SK-N-SH (cell line): ENCODE results near the gene SFPQ. TPM values are rescaled to one million over a fixed set of nuclear protein-coding genes. Genes with fewer than 3 reads are reported as not detected.

Experiments
- CTCF ChIA-PET: fragments of 300-600, 350-600 bp; formaldehyde crosslinking; extraction: SDS; loops from one replicate; lab custom pipeline; 2021; lab: Yijun Ruan, JAX
- POLR2A ChIA-PET: fragments of 350-600 bp; sonication (Branson Sonifier 250); formaldehyde crosslinking; extraction: SDS; loops from one replicate; lab custom pipeline; 2020; ENCODE audit warnings: antibody characterized with exemption, inconsistent platforms; lab: Yijun Ruan, JAX
- DNase-seq: peaks from one replicate; pipeline ENCODE4 v3.0.0; 2012
- H2AFZ ChIP-seq: fragments of 200-600 bp; sonication (generic); 2 replicates; pipeline ENCODE4 v1.8.1; 2016; ENCODE audit warnings: antibody characterized with exemption, mild to moderate bottlenecking, low read depth
- H3F3A ChIP-seq: fragments of 200-600 bp; sonication (generic); replicated peaks from 2 replicates; pipeline ENCODE3; 2016; ENCODE audit warnings: antibody characterized with exemption, mild to moderate bottlenecking; ENCODE audit not compliant: insufficient read depth
- H3K27ac ChIP-seq, 2 experiments: fragments of 200-500 bp in 1 of 2; fragments of 200-600 bp in 1 of 2; sonication (Bioruptor generic) in 1 of 2; sonication (generic), shearing (Covaris generic) in 1 of 2; 2 replicates each; pipeline versions ENCODE4 v1.5.1 to v1.6.1; 2014 to 2016; ENCODE audit warnings: low read depth in 2 of 2, inconsistent platforms in 1 of 2, low read length in 1 of 2, mild to moderate bottlenecking in 1 of 2, mixed read lengths in 1 of 2
- H3K27me3 ChIP-seq: fragments of 200-600 bp; sonication (generic), shearing (Covaris generic); 2 replicates; pipeline ENCODE4 v1.6.1; 2016; ENCODE audit warnings: mixed run types; ENCODE audit not compliant: insufficient read depth
- H3K36me3 ChIP-seq, 2 experiments: fragments of 200-500 bp in 1 of 2; fragments of 200-600 bp in 1 of 2; sonication (Bioruptor generic) in 1 of 2; sonication (generic) in 1 of 2; replicated peaks in 1 of 2; 2 replicates each; pipeline versions ENCODE3 to v1.5.1; 2014 to 2016; ENCODE audit warnings: low read length in 1 of 2, mild to moderate bottlenecking in 1 of 2; ENCODE audit not compliant: insufficient read depth in 2 of 2, control insufficient read depth in 1 of 2
- H3K4me1 ChIP-seq, 2 experiments: fragments of 200-500 bp in 1 of 2; fragments of 200-600 bp in 1 of 2; sonication (Bioruptor generic) in 1 of 2; sonication (generic), shearing (Covaris generic) in 1 of 2; 2 replicates each; pipeline versions ENCODE4 v1.5.1 to v1.6.1; 2014 to 2016; ENCODE audit warnings: low read depth in 1 of 2, low read length in 1 of 2, mixed run types in 1 of 2; ENCODE audit not compliant: insufficient read depth in 2 of 2, control insufficient read depth in 1 of 2
- H3K4me2 ChIP-seq: fragments of 200-600 bp; sonication (generic), shearing (Covaris generic); 2 replicates; pipeline ENCODE4 v1.6.1; 2017; ENCODE audit warnings: mixed run types
- H3K4me3 ChIP-seq, 2 experiments: fragments of 200-500 bp in 1 of 2; fragments of 200-600 bp in 1 of 2; sonication (Bioruptor generic) in 1 of 2; sonication (generic), shearing (Covaris generic) in 1 of 2; 2 replicates each; pipeline versions ENCODE4 v1.5.1 to v1.8.1; 2014 to 2016; ENCODE audit warnings: low read depth in 2 of 2, inconsistent platforms in 1 of 2, low read length in 1 of 2, mild to moderate bottlenecking in 1 of 2, mixed read lengths in 1 of 2, moderate library complexity in 1 of 2
- H3K79me2 ChIP-seq: fragments of 200-600 bp; sonication (generic); 2 replicates; pipeline ENCODE4 v1.8.1; 2017; ENCODE audit warnings: mild to moderate bottlenecking; ENCODE audit not compliant: insufficient read depth
- H3K9ac ChIP-seq: fragments of 200-600 bp; sonication (generic); 2 replicates; pipeline ENCODE4 v1.6.1; 2017; ENCODE audit warnings: mixed run types
- H3K9me2 ChIP-seq: fragments of 200-600 bp; sonication (generic); 2 replicates; pipeline ENCODE4 v1.6.1; 2017; ENCODE audit warnings: mixed run types
- H3K9me3 ChIP-seq: fragments of 200-600 bp; sonication (generic); 2 replicates; pipeline ENCODE4 v1.6.1; 2017; ENCODE audit warnings: mixed run types, mild to moderate bottlenecking, moderate library complexity
- H4K20me1 ChIP-seq: fragments of 200-600 bp; sonication (generic); 2 replicates; pipeline ENCODE4 v1.6.1; 2017; ENCODE audit warnings: mild to moderate bottlenecking, mixed run types; ENCODE audit not compliant: insufficient read depth
- EP300 ChIP-seq, 2 experiments: IDR thresholded peaks; 2 replicates each; pipeline versions ENCODE4 v1.4.0 to v1.6.1; 2012; ENCODE audit warnings: borderline replicate concordance in 1 of 2, low read depth in 1 of 2, low read length in 1 of 2
- FOSL2 ChIP-seq: IDR thresholded peaks from 2 replicates; pipeline ENCODE4 v1.4.0; 2012; ENCODE audit warnings: low read depth, mild to moderate bottlenecking, moderate library complexity, borderline replicate concordance
- FOXJ3 ChIP-seq: sonication (generic); formaldehyde crosslinking; IDR thresholded peaks from 2 replicates; pipeline ENCODE4 v1.5.1; 2020; ENCODE audit warnings: mild to moderate bottlenecking, missing genetic modification reagents
- FOXM1 ChIP-seq: IDR thresholded peaks from 2 replicates; pipeline ENCODE4 v1.4.0; 2012; ENCODE audit warnings: low read depth, mild to moderate bottlenecking
- GABPA ChIP-seq: IDR thresholded peaks from 2 replicates; pipeline ENCODE4 v1.4.0; 2012; ENCODE audit warnings: low read depth, mild to moderate bottlenecking
- GATA2 ChIP-seq: sonication (generic); formaldehyde crosslinking; IDR thresholded peaks from 2 replicates; pipeline ENCODE4 v1.5.0; 2020; ENCODE audit warnings: mild to moderate bottlenecking, missing genetic modification reagents
- IRF3 ChIP-seq: fragments of 150-350 bp; IDR thresholded peaks from 2 replicates; pipeline ENCODE4 v1.6.1; 2016; ENCODE audit warnings: mild to moderate bottlenecking, low read depth, low read length
- JUND ChIP-seq: IDR thresholded peaks from 2 replicates; pipeline ENCODE4 v1.4.0; 2012
- MAX ChIP-seq: IDR thresholded peaks from 2 replicates; pipeline ENCODE4 v1.4.0; 2012; ENCODE audit warnings: low read depth
- NFIC ChIP-seq: IDR thresholded peaks from 2 replicates; pipeline ENCODE4 v1.4.0; 2012; ENCODE audit warnings: borderline replicate concordance
- NRF1 ChIP-seq: IDR thresholded peaks from 2 replicates; pipeline ENCODE4 v1.6.1; 2012; ENCODE audit warnings: low read depth, mild to moderate bottlenecking, low read length
- PBX3 ChIP-seq: IDR thresholded peaks from 2 replicates; pipeline ENCODE4; 2012
- POLR2AphosphoS5 ChIP-seq: IDR thresholded peaks from 2 replicates; pipeline ENCODE4 v1.6.1; 2012; ENCODE audit warnings: low read depth, low read length
- RAD21 ChIP-seq: IDR thresholded peaks from 2 replicates; pipeline ENCODE4 v1.6.1; 2012; ENCODE audit warnings: mild to moderate bottlenecking, low read length
- RCOR1 ChIP-seq: fragments of 150-350 bp; IDR thresholded peaks from 2 replicates; pipeline ENCODE4 v1.6.1; 2017; ENCODE audit warnings: antibody characterized with exemption, low read length
- RFX5 ChIP-seq: IDR thresholded peaks from 2 replicates; pipeline ENCODE4 v1.6.1; 2012; ENCODE audit warnings: mild to moderate bottlenecking, improper control_type of control experiment, low read length
- RXRA ChIP-seq: IDR thresholded peaks from 2 replicates; pipeline ENCODE4 v1.4.0; 2012; ENCODE audit warnings: low read depth, mild to moderate bottlenecking, borderline replicate concordance
- SIN3A ChIP-seq: IDR thresholded peaks from 2 replicates; pipeline ENCODE4 v1.6.1; 2012; ENCODE audit warnings: low read depth, mild to moderate bottlenecking, low read length, moderate library complexity, borderline replicate concordance
- SMC3 ChIP-seq: IDR thresholded peaks from 2 replicates; pipeline ENCODE4 v1.6.1; 2012; ENCODE audit warnings: low read depth, low read length, improper control_type of control experiment
- TCF12 ChIP-seq: IDR thresholded peaks from 2 replicates; pipeline ENCODE4 v1.4.0; 2012
- TEAD4 ChIP-seq: IDR thresholded peaks from 2 replicates; pipeline ENCODE4 v1.4.0; 2012; ENCODE audit warnings: mild to moderate bottlenecking, borderline replicate concordance; ENCODE audit not compliant: insufficient read depth
- USF2 ChIP-seq: fragments of 150-350 bp; IDR thresholded peaks from 2 replicates; pipeline ENCODE4 v1.6.1; 2017; ENCODE audit warnings: antibody characterized with exemption, low read length, low read depth, borderline replicate concordance
- ZBTB33 ChIP-seq: IDR thresholded peaks from 2 replicates; pipeline ENCODE4 v1.4.0; 2012; ENCODE audit warnings: low read depth, borderline replicate concordance
- WGBS: methylation state at CpG from one replicate; pipeline ENCODE4 v1.1.6; 2017; ENCODE audit warnings: low lambda C conversion rate; 5-methylcytosine and 5-hydroxymethylcytosine counted together
- polyA plus RNA-seq, 3 experiments: library from polyadenylated mRNA; depleted of rRNA; stranded (reverse); fragments of >200 nt; gene quantifications; 2 replicates each; pipeline ENCODE4 v1.2.3, GENCODE V29; 2012

Gene SFPQ
- polyA plus RNA-seq, 1 of the 3 experiments (the other 2 are of a cell fraction) = 85.6 TPM

GRCh38 chr1:35201631-35202030 lies 8.7 kb upstream of the SFPQ start:
- H3K4me2 ChIP-seq = no peak overlapping the region
- no peak overlapping the region for H3K4me3 ChIP-seq
- H2AFZ ChIP-seq = peak overlapping the region; percentile 92; the same call in 1 of the 2 replicates
- H3K9me2 ChIP-seq = no peaks in the 10 kb centered on the region
- ChIA-PET POLR2A (interaction anchor here (1.0 kb wide), 1 partner anchor 8 kb away, joined by 3 read pairs; the partner anchor contains the start of gene SFPQ), CTCF (interaction anchor here (0.5 to 1.6 kb wide), 22 partner anchors 8 to 363 kb away, joined by 3 to 10 read pairs (median 4); partner anchors contain the start of gene ZMYM4)
- H3K36me3 ChIP-seq = no peaks in the 10 kb centered on the region
- peaks cover 7% of the 10 kb centered on the region for H3F3A ChIP-seq
- peaks cover 0 to 3% of the 10 kb centered on the region in 2 experiments; a peak in 2 of 4 replicates for H3K4me1 ChIP-seq
- no peak for TF ChIP-seq RFX5
- TF ChIP-seq FOSL2 = no peak
- no peak for TF ChIP-seq IRF3
- TF ChIP-seq JUND = no peak
- TF ChIP-seq SIN3A = no peak
- TF ChIP-seq NFIC = no peak
- TF ChIP-seq TEAD4 = no peak
- no peak for TF ChIP-seq SMC3
- TF ChIP-seq PBX3 = no peak
- no peak for TF ChIP-seq GATA2 (CRISPR knock-in tag)
- TF ChIP-seq FOXJ3 (CRISPR knock-in tag) = no peak
- no peak for TF ChIP-seq POLR2AphosphoS5
- no peak for TF ChIP-seq RCOR1
- no peak for TF ChIP-seq RAD21
- TF ChIP-seq GABPA = no peak
- H3K27ac ChIP-seq = no peak overlapping the region
- H3K79me2 ChIP-seq = no peaks in the 10 kb centered on the region
- H3K9me3 ChIP-seq = no peaks in the 10 kb centered on the region
- H3K27me3 ChIP-seq = no peaks in the 10 kb centered on the region
- H3K9ac ChIP-seq = no peak overlapping the region
- WGBS = 37% methylated on average over 2 of the region's 2 CpGs
- no peaks in the 10 kb centered on the region for H4K20me1 ChIP-seq
- no peak for DNase-seq

- 0% methylated on average over 6 of the region's 94 CpGs for WGBS
- Histone ChIP-seq H3K4me3 (peak overlapping the region; percentile 78 to 79), H4K20me1 (peaks cover 47% of the 10 kb centered on the region), H2AFZ (no peak overlapping the region), H3F3A (peaks cover 17% of the 10 kb centered on the region), H3K36me3 (peaks cover 42 to 45% of the 10 kb centered on the region in 2 experiments), H3K4me2 (peak overlapping the region; percentile 80), H3K27ac (peak overlapping the region; percentile 79 to 87), H3K9me3 (no peaks in the 10 kb centered on the region), H3K27me3 (no peaks in the 10 kb centered on the region), H3K79me2 (peaks cover 60% of the 10 kb centered on the region), H3K4me1 (peaks cover 17 to 26% of the 10 kb centered on the region in 2 experiments; a peak in 3 of 4 replicates), H3K9ac (peak overlapping the region; percentile 99), H3K9me2 (no peaks in the 10 kb centered on the region)
- POLR2A ChIA-PET = interaction anchor here (0.6 to 1.1 kb wide), 7 partner anchors 9 to 365 kb away, joined by 3 to 8 read pairs (median 4); partner anchors contain the start of genes KIAA0319L, NCDN and ZMYM4
- CTCF ChIA-PET = no interaction called here
- peak; percentile 94 for DNase-seq
- no peak for TF ChIP-seq RXRA
- no peak for TF ChIP-seq FOXM1
- TF ChIP-seq TCF12 = no peak
- peak; percentile 71 for TF ChIP-seq NRF1
- TF ChIP-seq MAX = peak; percentile 45
- no peak for TF ChIP-seq USF2
- no peak for TF ChIP-seq ZBTB33
- no peak for TF ChIP-seq EP300 (IDR thresholded peaks at IDR 0.05; ENCODE audit: borderline replicate concordance in 1 of 2, low read depth in 1 of 2, low read length in 1 of 2)
- TF ChIP-seq SMC3 = no peak
- TF ChIP-seq SIN3A = peak; percentile 78; the same call in 1 of the 2 replicates
- TF ChIP-seq GATA2 (CRISPR knock-in tag) = no peak
Observed at GRCh38 chr1:35192056-35192852, 691 bp downstream of the SFPQ start.
